ENCODE results near the gene CD300LB.
"Not testable (repeated sequence)": the region's sequence is repeated elsewhere in the genome, so short reads cannot be mapped to it uniquely, and the experiment has no call there.

The CD300LB gene

GRCh38 chr17:74512624-74513091 lies 18.6 kb downstream of the CD300LB start:
- in situ Hi-C loops (cut with MboI; ENCODE audit: low pct_unique_long_range_greater_than_20kb, low sequenced_read_pairs) = no loop called here
- DNase-seq = peak; percentile 86

- in situ Hi-C loops (cut with MboI; ENCODE audit: low pct_unique_long_range_greater_than_20kb, low sequenced_read_pairs) = no loop called here
- no peak for DNase-seq
Observed at GRCh38 chr17:74512036-74512435, 19.2 kb downstream of the CD300LB start.

- DNase-seq = no peak
- in situ Hi-C loops (cut with MboI; ENCODE audit: low pct_unique_long_range_greater_than_20kb, low sequenced_read_pairs) = no loop called here
Observed at GRCh38 chr17:74508156-74508555, 23.1 kb downstream of the CD300LB start.

GRCh38 chr17:74503949-74504348 lies 27.3 kb downstream of the CD300LB start:
- DNase-seq; in situ Hi-C loops (cut with MboI; ENCODE audit: low pct_unique_long_range_greater_than_20kb, low sequenced_read_pairs): not testable (repeated sequence)

GRCh38 chr17:74502861-74503260 lies 28.4 kb downstream of the CD300LB start:
- in situ Hi-C loops (cut with MboI; ENCODE audit: low pct_unique_long_range_greater_than_20kb, low sequenced_read_pairs) = no loop called here
- no peak for DNase-seq

- no peak for DNase-seq
- in situ Hi-C loops (cut with MboI; ENCODE audit: low pct_unique_long_range_greater_than_20kb, low sequenced_read_pairs) = no loop called here
Observed at GRCh38 chr17:74499992-74500391, 31.3 kb downstream of the CD300LB start.

GRCh38 chr17:74497471-74497870 lies 33.8 kb downstream of the CD300LB start:
- in situ Hi-C loops (cut with MboI; ENCODE audit: low pct_unique_long_range_greater_than_20kb, low sequenced_read_pairs) = no loop called here
- DNase-seq = peak; percentile 12

GRCh38 chr17:74493331-74493833 lies 37.9 kb downstream of the CD300LB start:
- in situ Hi-C loops (cut with MboI; ENCODE audit: low pct_unique_long_range_greater_than_20kb, low sequenced_read_pairs) = no loop called here
- peak; percentile 80 for DNase-seq

- in situ Hi-C loops (cut with MboI; ENCODE audit: low pct_unique_long_range_greater_than_20kb, low sequenced_read_pairs) = no loop called here
- no peak for DNase-seq
Observed at GRCh38 chr17:74491626-74492025, 39.6 kb downstream of the CD300LB start.

GRCh38 chr17:74490716-74491115 lies 40.6 kb downstream of the CD300LB start:
- in situ Hi-C loops (cut with MboI; ENCODE audit: low pct_unique_long_range_greater_than_20kb, low sequenced_read_pairs) = no loop called here
- no peak for DNase-seq

GRCh38 chr17:74488276-74488675 lies 43.0 kb downstream of the CD300LB start:
- in situ Hi-C loops (cut with MboI; ENCODE audit: low pct_unique_long_range_greater_than_20kb, low sequenced_read_pairs) = not testable (repeated sequence)

GRCh38 chr17:74485841-74486240 lies 45.4 kb downstream of the CD300LB start:
- in situ Hi-C loops (cut with MboI; ENCODE audit: low pct_unique_long_range_greater_than_20kb, low sequenced_read_pairs) = no loop called here
- DNase-seq = no peak

More at GRCh38 chr17:74488276-74488675, 43.0 kb downstream of the CD300LB start:
- DNase-seq = not testable (repeated sequence)

- in situ Hi-C loops (cut with MboI; ENCODE audit: low pct_unique_long_range_greater_than_20kb, low sequenced_read_pairs) = no loop called here
- DNase-seq = no peak
Observed at GRCh38 chr17:74485022-74485743, 46.1 kb downstream of the CD300LB start.

- in situ Hi-C loops (cut with MboI; ENCODE audit: low pct_unique_long_range_greater_than_20kb, low sequenced_read_pairs) = no loop called here
- DNase-seq = no peak
Observed at GRCh38 chr17:74484066-74484465, 47.2 kb downstream of the CD300LB start.

- no peak for DNase-seq
- in situ Hi-C loops (cut with MboI; ENCODE audit: low pct_unique_long_range_greater_than_20kb, low sequenced_read_pairs) = no loop called here
Observed at GRCh38 chr17:74481621-74482020, 49.7 kb downstream of the CD300LB start.

- in situ Hi-C loops (cut with MboI; ENCODE audit: low pct_unique_long_range_greater_than_20kb, low sequenced_read_pairs) = no loop called here
- no peak for DNase-seq
Observed at GRCh38 chr17:74480290-74480689, 51.0 kb downstream of the CD300LB start.

- in situ Hi-C loops (cut with MboI; ENCODE audit: low pct_unique_long_range_greater_than_20kb, low sequenced_read_pairs) = no loop called here
- DNase-seq = peak; percentile 86
Observed at GRCh38 chr17:74478420-74479100, 52.7 kb downstream of the CD300LB start.

GRCh38 chr17:74477411-74477810 lies 53.9 kb downstream of the CD300LB start:
- in situ Hi-C loops (cut with MboI; ENCODE audit: low pct_unique_long_range_greater_than_20kb, low sequenced_read_pairs) = no loop called here

GRCh38 chr17:74475189-74475588 lies 56.1 kb downstream of the CD300LB start:
- in situ Hi-C loops (cut with MboI; ENCODE audit: low pct_unique_long_range_greater_than_20kb, low sequenced_read_pairs) = no loop called here
- no peak for DNase-seq

More at GRCh38 chr17:74477411-74477810, 53.9 kb downstream of the CD300LB start:
- no peak for DNase-seq

GRCh38 chr17:74474043-74474792 lies 57.1 kb downstream of the CD300LB start:
- DNase-seq = no peak
- in situ Hi-C loops (cut with MboI; ENCODE audit: low pct_unique_long_range_greater_than_20kb, low sequenced_read_pairs) = no loop called here

Data from KBM-7 (cell line).